Activated T-helper 1 cell treated with Interleukin-2 at 50 U/mL for 16 hours (primary cell): ENCODE measurements around the gene HIVEP2.
A peak's percentile ranks its signal among the peaks of the same experiment; 100 is the strongest.

ENCODE experiments used
- DNase-seq: peaks from one replicate; pipeline ENCODE4 v3.0.0-alpha.2; 2020; ENCODE audit warnings: low read depth

Gene HIVEP2

DNA sequence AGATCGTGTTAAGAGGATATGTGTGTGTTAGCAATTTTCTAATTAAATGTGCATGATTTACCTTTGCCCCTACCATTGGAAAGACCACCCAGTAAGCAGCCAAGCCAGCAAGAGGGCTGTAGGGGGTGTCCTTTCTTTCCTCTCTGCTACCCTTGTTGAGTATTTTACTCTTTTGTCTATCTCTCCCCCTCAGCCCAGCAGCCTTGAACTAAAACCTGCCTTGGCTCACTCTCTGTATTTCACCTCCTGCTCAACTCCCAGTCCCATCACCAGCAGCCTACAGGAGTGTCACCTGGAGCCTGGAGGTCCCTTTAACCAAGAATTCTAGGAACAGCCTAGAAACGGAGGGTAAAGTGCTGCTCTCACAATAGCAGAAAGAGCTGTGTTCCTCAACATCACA, 81.0 kb downstream of the HIVEP2 start:
- no peak for DNase-seq

DNA sequence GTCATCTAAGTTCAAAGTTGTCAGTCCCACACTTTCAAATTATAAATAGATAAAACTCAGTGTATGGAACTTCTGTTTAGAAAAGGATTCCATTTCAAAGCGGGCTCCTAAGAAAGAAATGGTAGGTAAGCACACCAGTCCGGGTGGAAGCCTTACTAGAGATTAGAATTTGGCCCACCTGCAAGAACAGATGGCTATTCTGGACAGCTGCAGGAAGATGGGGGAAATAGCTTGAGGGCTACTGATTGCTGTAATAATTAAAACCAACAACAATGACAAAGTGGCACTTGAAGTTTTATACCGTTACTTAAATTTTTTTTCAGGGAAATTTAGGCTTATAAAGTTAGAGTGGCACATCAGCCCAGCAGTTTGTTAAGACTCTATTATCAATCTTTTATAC, 83.3 kb downstream of the HIVEP2 start:
- no peak for DNase-seq

DNA sequence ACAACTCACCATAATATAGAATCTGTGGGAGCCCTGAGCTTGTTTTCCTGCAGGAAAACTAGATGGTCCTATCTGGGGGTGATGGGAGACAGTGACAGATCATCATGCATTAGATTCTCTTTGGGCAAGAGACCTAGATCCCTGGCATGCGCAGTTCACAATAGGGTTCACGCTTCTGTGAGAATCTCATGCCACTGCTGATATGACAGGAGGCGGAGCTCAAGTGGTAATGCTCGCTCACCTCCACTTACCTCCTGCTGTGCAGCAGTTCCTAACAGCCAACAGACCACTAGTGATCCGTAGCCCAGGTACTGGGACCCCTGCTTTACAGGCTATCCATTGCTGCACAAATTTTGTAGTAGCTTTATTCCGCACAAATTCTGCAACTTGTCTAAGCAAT, 84.5 kb downstream of the HIVEP2 start:
- DNase-seq, result no peak

DNA sequence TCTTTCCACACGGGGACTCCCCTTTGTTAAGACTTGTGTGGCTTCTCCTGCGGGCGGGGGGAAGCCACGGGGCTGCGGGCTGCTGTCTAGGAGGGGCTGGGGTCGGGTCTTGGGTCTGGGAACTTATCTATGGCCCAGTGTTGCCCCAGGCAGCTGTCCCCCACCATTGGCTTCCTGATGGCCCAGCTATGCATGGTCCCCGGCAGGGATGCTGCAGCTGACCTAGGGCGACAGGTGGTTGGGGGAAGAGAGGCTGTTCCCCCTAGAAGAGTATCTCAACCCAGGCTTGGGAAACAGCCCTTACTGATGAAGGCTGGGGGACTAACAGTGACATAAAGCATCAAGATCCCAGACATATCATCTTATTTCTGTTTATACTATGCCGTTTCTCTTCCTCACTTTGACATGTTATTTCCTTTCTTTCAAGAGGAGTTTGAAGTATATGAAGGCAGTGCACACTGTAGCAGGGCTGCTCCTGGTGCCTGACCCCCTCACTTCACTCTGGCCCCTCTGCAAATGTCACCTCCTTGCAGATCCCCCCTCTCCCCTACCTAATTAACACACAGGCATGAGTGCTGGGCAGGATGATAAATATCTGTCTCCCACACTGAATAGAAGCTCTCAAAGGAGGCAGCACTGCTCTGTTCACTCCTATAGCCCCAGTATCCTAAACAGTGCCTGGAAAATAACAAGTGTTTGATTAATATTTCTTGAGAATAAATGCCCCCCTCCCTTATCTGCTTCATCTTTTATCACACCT, 87.0 kb downstream of the HIVEP2 start:
- no peak for DNase-seq

DNA sequence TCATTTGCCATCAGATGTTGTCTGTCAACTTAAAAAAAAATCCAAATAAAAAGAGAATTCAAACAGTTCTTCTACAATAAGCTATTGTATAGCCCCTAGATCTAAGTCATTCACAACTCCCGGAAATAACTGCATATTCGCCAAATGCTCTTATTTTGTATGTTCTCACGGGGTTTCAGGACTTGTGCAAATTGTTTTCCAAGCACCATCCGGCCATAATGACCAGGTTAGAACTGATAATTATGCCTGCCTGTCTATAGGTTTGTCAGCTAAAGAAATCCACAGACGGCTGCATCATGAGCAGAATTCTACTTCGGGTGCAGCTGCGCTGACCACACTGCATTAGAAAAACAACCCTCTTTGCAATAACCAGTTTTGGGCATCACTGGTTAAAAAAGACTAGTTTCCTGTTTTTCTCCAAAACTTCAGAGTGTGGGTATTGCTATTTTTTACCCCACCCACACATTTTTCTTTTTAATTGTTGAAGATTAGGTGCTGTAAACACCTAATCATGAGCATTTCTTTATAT, 87.7 kb downstream of the HIVEP2 start:
- no peak for DNase-seq

DNA sequence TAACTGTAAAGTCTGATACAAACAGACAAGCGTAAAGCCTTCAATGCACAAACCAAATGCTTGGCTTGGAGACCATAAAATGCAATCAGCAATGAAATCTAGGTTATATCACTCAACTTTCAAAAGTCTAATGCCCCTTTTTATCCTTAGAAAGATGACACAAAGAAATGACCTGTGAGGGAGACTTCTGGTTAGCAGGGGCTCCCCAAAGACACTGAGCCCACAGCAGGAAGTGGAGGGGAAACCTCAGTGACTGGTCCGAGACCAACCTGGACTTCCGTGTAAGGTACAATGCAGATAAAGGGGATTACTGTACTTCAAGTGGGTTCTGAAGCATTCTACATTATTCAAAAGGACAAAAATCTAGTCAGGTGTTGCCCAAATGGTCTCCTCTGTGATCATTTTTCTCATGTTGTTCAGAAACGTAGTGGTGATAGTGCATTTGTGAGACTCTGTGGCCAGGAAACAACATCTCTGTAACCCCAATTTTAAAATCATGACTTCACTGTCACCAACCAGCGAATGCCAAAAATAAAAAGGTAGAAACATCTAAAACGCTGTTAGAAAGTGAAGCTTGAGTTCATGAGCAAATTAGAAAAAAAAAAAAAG, 88.2 kb downstream of the HIVEP2 start:
- no peak for DNase-seq

DNA sequence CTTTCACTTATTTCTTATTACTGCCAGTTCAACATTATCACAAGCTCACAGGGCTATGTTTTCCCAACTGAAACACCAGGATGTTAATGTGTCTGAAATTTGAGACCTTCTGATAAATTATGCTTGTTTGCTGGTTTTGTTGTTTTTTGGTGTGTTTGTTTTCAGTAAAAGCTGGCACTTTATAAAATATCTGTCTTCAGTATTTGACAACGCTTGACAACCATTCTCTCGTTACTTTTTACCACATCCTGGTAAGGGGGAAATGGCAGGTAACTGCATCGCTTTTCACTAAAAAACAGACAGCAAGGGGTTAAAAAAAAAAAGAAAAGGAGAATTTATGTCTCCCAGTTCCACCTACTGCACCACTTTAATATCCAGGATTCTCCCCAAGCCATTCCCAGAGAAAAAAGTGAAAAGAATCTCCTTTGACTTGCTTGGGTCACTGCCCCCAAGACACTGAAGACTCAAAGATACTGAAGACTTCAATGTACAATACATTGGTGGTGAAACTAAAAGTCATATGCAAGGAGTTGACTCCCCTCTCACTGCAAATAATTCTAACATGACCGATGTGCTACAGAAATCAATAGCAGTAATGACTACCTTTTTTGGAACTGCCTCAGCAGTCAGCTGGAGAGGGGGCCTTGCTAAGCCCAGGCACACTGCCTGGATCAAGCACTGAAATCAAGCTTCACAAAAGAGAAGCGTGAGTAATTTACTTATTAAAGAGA, 88.9 kb downstream of the HIVEP2 start:
- no peak for DNase-seq

DNA sequence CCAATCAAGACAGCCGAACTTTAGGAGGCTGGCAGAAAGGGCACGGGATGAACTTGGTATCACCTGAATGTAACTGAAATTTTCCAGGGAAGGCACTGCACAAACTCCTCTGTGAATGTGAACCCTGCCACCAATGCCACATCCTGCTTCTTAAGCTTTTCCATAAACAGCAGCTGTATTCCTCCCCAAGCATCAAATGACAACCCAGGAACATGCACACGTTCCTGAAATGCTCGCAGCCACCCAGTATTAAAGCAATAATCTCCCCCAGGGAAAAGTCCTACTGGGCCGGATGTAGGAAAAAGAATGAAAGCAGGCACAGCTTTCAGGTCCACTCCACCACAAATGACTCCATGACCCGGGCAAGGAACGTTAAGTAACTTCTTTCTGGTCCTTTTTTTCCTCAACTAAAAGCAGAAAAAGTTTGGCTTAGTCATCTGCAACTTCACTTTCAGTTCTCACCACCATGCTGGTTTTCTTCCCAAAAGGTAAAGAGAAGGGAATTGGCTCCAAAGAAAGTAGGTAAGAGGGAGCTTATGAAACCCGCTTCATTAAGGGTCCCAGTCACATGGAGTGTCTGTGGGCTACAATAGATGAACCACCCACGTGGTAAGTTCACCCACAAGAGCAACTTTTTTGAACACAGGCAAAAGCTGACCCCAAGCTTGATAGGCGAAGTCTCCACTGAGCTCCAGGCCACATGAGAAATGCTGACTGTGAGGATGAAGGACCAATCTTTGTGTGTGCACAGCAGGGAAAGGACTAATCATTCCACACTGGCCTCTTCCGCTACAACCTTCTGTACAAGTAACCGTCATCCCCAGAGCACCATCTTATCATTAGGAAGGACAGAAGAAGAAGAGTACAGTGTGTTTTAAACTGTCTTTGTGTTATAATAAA, 90.1 kb downstream of the HIVEP2 start:
- DNase-seq, result no peak

DNA sequence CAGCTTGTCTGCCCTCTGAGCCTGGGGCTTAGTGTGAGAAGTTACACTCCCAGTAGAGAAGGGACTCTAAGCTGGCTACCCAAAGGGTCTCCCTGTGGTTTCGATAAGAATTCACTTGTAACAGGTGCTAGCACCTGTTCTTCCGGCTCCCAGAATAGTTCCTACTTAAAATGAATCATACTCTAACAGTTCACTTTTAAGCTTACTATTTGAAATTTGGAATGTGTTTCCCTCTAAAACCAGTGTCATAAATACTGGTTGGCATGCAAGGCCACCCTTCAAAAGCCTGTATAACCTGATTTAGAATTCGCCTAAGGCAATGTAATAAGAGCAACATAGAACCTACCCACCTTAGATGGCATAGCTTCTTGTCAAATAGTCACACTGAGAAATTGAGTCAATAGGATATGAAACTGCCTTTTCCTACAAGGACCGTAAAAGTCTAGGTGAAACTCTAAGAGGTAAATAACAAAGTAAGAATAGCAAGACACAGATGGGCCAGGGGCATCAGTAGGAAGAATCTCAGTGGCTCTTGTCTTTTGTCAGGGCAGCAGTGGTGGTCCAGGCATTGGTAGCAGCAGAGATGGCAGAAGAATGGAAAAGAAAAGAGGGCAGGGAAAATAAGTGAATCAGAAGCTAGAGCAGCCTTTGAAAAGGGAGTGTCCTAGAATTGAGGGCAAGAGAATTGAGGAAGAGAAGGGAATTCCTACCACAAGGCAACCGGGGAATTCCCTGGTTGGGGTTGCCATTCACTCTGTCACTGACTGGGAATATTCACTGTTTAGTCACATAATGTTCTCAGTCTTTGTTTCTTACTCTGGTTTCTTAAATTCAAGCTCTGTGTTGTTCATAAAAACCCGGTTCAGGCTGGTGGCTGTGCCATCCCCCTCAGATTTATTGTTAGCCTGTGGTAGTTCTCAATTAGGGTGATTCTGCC, 91.5 kb downstream of the HIVEP2 start:
- no peak for DNase-seq

DNA sequence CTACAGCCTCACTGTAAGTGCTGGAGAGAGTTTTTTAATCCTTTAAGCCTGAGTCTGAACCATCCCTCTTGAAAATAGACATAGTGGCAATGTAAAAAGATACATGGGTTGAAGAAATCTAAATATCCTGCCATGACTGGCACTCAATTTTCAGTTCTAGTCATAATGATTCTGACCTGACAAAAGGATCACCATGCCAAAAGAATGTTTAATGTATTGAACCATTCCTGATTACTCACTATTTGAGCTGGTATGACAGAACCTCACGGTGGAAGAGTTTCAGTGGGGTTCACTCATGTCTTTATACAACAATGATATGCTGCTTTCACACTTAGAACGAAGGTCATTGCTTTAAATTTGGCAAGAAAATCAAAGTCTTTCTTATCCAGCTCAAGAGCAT, 93.4 kb downstream of the HIVEP2 start:
- DNase-seq, result no peak

DNA sequence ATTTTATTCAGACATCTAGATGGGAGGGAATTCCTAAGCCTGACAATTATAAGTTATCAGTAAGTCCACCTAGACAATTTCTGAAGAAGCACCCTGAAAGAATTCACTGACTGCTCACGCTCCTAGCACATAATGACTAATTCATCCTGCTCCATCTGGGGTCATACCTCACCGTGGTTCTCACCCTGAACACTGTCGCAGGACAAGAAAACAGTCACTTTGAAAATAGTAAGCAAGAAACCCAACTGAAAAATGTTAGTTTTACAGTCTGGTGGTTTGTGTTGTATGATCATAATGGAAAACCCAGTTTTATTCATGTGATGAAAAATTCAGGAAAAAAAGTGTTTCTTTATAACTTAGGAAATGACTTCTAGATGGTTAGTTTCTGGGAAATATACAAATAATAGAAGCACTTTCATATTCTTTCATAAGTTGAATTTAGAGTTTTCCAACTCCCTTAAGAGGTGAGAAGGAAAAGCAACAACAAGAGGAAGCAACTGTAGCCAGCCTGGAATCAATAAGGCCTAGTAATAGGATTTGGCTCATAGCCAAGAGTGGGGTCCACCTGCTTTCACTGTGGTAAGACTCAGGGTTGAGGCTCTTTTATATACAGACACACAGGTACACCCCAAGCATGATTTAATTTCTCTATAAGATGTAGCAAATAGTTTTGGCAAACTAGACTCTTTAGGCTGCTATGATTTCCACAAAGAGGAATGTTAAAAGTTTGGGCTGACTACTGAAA, 94.1 kb downstream of the HIVEP2 start:
- DNase-seq, result no peak

DNA sequence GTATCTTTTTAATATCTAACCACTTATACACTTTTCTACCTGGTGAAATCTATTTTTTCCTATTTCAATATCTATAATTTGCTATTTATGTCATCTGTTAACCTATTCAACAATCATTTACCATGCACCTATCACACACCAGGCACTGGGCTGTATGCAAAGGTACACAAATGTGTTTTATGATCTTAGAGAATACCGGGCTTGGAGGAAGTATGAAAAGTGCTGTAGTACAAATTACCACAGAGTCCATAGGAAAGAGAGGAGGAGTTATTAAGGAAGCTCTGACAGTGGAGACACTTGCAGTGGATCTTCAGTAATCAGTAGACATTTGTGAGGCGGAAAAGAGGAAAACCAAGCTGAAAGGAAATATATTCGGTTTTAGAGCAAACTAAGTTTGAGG, 96.0 kb downstream of the HIVEP2 start:
- no peak for DNase-seq

DNA sequence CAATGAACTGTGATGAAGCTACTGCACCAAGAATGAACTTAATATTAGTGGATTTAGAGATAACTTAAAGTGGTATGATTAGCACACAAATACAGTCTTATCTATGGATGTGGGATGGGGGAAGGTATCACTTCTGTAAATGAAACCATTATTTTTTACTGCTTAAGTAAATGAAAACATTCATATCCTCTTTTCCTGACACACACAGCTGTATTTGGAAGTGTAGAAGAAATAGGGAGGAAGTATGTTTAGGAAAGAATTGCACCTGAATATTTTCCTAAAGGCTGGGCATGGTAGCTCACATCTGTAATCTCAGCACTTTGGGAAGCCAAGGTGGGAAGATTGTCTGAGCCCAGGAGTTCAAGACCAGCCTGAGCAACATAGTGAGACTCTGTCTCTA, 96.8 kb downstream of the HIVEP2 start:
- no peak for DNase-seq

DNA sequence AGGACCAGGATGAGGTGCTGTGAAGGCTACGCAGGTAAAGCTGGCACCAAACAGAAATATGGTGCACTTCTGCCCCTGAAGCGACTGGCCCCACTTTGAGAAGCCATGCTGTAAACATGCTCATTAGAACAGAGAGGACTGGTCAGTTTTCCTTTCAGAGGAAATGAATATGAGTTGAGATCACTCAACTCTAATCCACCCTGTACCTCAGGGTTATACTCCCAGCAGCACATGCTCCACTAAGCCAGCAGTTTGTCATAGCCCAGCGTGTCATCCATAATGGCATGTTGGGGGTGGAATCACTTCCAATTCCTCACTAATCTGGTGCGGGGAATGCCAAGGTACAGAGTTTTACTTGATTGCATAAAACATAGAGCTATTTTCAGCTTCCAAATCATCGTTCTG, 98.1 kb downstream of the HIVEP2 start:
- no peak for DNase-seq

DNA sequence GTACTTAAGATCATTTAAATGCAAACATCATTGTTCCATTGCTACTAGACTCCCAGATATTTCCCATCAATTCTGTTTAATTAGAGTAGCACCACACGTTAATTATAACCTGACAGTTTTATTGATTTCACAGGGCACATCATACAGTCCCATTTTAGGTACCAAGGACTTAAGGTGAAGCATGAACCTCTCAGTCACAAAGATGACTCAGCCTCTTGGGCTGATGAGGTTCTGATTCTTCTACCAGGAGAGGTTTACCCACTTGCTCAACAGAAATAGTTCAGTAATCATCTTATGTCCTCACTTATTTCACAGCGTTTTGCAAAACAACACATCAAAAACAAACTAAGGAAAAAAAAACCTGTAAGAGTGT, 98.5 kb downstream of the HIVEP2 start:
- no peak for DNase-seq

DNA sequence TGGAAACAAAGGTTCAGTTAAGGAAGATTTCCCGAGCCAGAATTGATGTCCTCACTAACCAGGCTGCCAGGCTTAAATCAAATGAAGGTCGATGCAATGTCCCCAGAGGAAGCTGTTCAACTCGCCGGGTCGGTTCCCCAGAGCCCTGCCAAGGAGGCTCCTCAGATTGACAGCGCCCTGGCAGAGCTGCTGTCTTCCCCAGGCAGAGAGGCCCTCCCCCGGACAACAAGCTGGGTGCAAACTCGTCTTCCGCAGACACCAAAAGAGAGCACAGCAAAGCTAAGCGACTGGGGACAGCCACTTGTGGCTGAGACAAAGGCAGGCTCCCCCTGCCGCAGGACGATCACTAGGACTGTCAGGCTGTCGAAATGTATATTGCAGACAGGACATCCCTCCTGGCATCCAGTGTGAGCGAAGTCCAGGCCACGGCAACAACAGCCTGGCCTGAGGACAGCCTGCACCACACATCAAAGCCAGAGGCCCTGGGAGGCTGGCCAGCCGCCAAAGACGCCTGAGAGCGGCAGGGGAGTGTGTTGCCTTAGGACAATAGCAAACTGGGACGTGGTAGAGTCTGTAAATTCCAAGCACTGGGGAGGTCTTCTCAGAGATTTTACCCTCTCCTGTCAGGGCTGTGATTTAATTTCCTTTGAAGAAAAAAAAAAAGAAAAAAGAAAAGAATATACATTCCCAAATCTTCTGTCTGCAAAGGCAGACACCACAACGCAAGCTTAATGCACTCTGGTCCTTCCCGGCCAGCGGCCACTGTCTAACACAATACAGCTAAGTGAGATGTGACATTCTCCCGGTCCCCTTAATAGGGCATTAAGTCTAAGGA, 99.1 kb downstream of the HIVEP2 start:
- DNase-seq, result peak; percentile 52

DNA sequence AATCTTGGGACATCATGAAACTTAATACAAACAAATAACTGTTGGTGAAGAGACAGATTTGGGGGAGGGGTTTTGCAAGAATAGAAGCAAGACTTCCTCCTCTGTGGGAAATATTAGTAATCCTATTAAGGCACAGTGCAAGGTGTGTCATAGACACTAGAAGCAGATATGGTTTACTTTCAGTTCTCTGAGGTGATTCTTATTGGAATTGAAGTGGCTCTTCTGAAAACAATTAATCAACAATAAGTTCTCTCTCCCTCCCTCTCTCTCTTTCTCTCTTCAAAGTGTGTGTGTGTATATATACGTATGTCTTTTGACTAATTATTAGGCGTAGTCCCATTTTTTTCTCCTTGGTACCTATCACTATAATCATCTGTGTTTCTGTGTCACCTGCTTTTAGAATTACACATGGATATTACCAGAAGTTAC, 99.8 kb downstream of the HIVEP2 start:
- no peak for DNase-seq

DNA sequence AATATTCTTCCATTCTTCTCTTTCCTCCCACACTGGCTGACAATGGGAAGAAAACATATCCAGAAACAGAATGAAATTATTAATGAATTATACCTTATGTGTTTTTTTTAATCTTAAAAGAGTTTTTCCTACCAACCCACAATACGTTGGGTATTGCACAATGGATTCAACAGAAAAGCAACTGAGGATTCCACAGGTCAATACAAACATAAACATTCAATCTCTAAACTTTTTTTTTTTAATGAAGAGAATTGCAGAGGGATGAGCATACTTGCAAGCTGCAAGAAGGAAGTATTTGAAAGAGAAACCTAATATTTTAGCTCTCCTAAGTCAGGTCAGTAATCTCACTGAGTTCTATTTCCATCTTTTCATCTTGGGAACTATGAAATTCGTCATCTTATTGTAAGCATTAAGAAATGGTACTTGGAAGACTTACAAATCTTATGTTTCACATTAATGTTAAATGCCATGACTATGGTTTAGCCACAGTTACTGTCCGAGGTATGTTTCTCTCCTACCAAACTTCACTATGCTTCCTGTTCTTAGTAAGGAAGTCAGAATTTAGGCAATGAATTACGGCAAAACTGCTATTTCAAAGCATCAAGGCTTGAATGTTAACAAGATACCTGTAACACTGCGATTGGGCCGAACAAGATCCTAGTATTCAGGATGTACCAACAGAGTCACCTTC, 100.8 kb downstream of the HIVEP2 start:
- no peak for DNase-seq

DNA sequence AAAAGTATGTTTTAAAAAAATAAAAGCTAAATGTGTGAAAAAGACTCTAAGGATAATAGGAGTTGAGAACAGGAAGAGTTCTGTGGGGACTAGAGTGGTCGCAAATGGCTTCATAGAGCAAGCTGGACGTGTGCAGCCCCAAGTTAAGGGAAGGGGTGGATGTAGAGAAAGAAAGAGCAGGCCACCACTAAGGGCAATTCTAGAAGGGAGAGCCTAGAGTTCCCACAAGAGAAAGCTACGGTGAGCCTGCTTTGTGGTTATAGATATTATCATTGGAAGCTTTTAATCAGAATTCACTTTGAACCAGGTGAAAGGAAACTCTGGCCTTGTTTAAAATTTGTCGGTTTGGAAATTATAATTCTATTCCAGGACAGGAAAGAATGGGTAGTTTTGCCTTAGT, 101.6 kb downstream of the HIVEP2 start:
- DNase-seq, result no peak
